ENCODE measurements around the gene ALG14.

GRCh38 chr1:95108792-95109191 lies 36.0 kb upstream of the ALG14 start:
- TF ChIP-seq, protein P1, sequence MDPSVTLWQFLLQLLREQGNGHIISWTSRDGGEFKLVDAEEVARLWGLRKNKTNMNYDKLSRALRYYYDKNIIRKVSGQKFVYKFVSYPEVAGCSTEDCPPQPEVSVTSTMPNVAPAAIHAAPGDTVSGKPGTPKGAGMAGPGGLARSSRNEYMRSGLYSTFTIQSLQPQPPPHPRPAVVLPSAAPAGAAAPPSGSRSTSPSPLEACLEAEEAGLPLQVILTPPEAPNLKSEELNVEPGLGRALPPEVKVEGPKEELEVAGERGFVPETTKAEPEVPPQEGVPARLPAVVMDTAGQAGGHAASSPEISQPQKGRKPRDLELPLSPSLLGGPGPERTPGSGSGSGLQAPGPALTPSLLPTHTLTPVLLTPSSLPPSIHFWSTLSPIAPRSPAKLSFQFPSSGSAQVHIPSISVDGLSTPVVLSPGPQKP (IDR thresholded peaks at IDR 0.05; ENCODE audit: borderline replicate concordance, low read depth, low read length), result no peak
- TF ChIP-seq CTCF (conservative IDR thresholded peaks at IDR 0.05; ENCODE audit: low read depth, low read length), result no peak
- TF ChIP-seq RCOR1 (IDR thresholded peaks at IDR 0.05; ENCODE audit: insufficient replicate concordance, low read length), result no peak
- no peak for TF ChIP-seq BHLHE40 (IDR thresholded peaks at IDR 0.05; ENCODE audit: low read depth, low read length)
- no peak for TF ChIP-seq MXI1 (IDR thresholded peaks at IDR 0.05; ENCODE audit: borderline replicate concordance, low read depth, low read length)
- TF ChIP-seq POLR2A (IDR thresholded peaks at IDR 0.05; ENCODE audit: low read depth, low read length), result no peak
- TF ChIP-seq USF2 (IDR thresholded peaks at IDR 0.05; ENCODE audit: low read depth, low read length), result no peak
- no peak for TF ChIP-seq NFE2L2 (IDR thresholded peaks at IDR 0.05; ENCODE audit: low read depth, low read length)
- no peak for TF ChIP-seq RFX5 (IDR thresholded peaks at IDR 0.05; ENCODE audit: low read depth, low read length)
